ENCODE results near the gene SORCS2.

Gene SORCS2

GRCh38 chr4:7507381-7507780, 315.0 kb downstream of the SORCS2 start:
- DNase-seq (ENCODE audit: low read depth in 2 of 2) = no peak

- DNase-seq (ENCODE audit: low read depth in 2 of 2) = no peak
Observed at GRCh38 chr4:7510066-7510465, 317.7 kb downstream of the SORCS2 start.

GRCh38 chr4:7510538-7510937, 318.2 kb downstream of the SORCS2 start:
- DNase-seq (ENCODE audit: low read depth in 2 of 2) = no peak

GRCh38 chr4:7511525-7511924, 319.2 kb downstream of the SORCS2 start:
- no peak for DNase-seq (ENCODE audit: low read depth in 2 of 2)

GRCh38 chr4:7512428-7512827, 320.1 kb downstream of the SORCS2 start:
- DNase-seq (ENCODE audit: low read depth in 2 of 2) = no peak

- no peak for DNase-seq (ENCODE audit: low read depth in 2 of 2)
Observed at GRCh38 chr4:7512946-7513345, 320.6 kb downstream of the SORCS2 start.

GRCh38 chr4:7513671-7514070, 321.3 kb downstream of the SORCS2 start:
- DNase-seq (ENCODE audit: low read depth in 2 of 2) = no peak

GRCh38 chr4:7514281-7514680, 321.9 kb downstream of the SORCS2 start:
- no peak for DNase-seq (ENCODE audit: low read depth in 2 of 2)

- DNase-seq (ENCODE audit: low read depth in 2 of 2) = no peak
Observed at GRCh38 chr4:7514789-7515188, 322.5 kb downstream of the SORCS2 start.

GRCh38 chr4:7515390-7515902, 323.1 kb downstream of the SORCS2 start:
- DNase-seq (ENCODE audit: low read depth in 2 of 2) = no peak

- no peak for DNase-seq (ENCODE audit: low read depth in 2 of 2)
Observed at GRCh38 chr4:7516096-7516772, 323.9 kb downstream of the SORCS2 start.

GRCh38 chr4:7516773-7517144, 324.4 kb downstream of the SORCS2 start:
- no peak for DNase-seq (ENCODE audit: low read depth in 2 of 2)

- no peak for DNase-seq (ENCODE audit: low read depth in 2 of 2)
Observed at GRCh38 chr4:7518871-7519637, 326.7 kb downstream of the SORCS2 start.

- DNase-seq (ENCODE audit: low read depth in 2 of 2) = no peak
Observed at GRCh38 chr4:7519638-7520376, 327.5 kb downstream of the SORCS2 start.

GRCh38 chr4:7521666-7522065, 329.3 kb downstream of the SORCS2 start:
- no peak for DNase-seq (ENCODE audit: low read depth in 2 of 2)

GRCh38 chr4:7522452-7523220, 330.3 kb downstream of the SORCS2 start:
- no peak for DNase-seq (ENCODE audit: low read depth in 2 of 2)

- DNase-seq (ENCODE audit: low read depth in 2 of 2) = no peak
Observed at GRCh38 chr4:7523526-7523925, 331.2 kb downstream of the SORCS2 start.

- DNase-seq (ENCODE audit: low read depth in 2 of 2) = no peak
Observed at GRCh38 chr4:7524064-7524682, 331.8 kb downstream of the SORCS2 start.

GRCh38 chr4:7524843-7525242, 332.5 kb downstream of the SORCS2 start:
- no peak for DNase-seq (ENCODE audit: low read depth in 2 of 2)

- DNase-seq (ENCODE audit: low read depth in 2 of 2) = no peak
Observed at GRCh38 chr4:7526491-7526890, 334.2 kb downstream of the SORCS2 start.

- no peak for DNase-seq (ENCODE audit: low read depth in 2 of 2)
Observed at GRCh38 chr4:7526929-7527535, 334.7 kb downstream of the SORCS2 start.

Data from stimulated activated CD8-positive, alpha-beta memory T cell treated with anti-CD3 and anti-CD28 coated beads, Interleukin-2, amount 100 ng/mL, for 48 hours (primary cell).